HepG2 (cell line): ENCODE measurements around the gene CMPK2. TPM values are rescaled to one million over a fixed set of nuclear protein-coding genes. Genes with fewer than 3 reads are reported as not detected.

ENCODE experiments used
- ATAC-seq: fragments of 200-7000 bp; cut with Tn5 transposase; 3 replicates; pipeline ENCODE4 v1.9.1; 2020; ENCODE audit warnings: mild to moderate bottlenecking, moderate library complexity
- BruUV-seq: library from RNA; stranded (reverse); fragments of 400-500 nt; replicated peaks from 2 replicates; lab custom pipeline; 2021; lab: Mats Ljungman, UMichigan
- CTCF ChIA-PET: fragments of 300-600 bp; formaldehyde crosslinking; extraction: SDS; loops from one replicate; lab custom pipeline; 2021; ENCODE audit warnings: low total read pairs, inconsistent platforms, low intra/inter-chr PET ratio; lab: Yijun Ruan, JAX
- POLR2A ChIA-PET: fragments of 350-600 bp; sonication (Branson Sonifier 250); formaldehyde crosslinking; loops from one replicate; lab custom pipeline; 2020; ENCODE audit warnings: antibody characterized with exemption, inconsistent platforms; lab: Yijun Ruan, JAX
- DNase-seq: peaks from one replicate; pipeline ENCODE4 v3.0.0-alpha.2; 2015; ENCODE audit warnings: low spot score
- FAIRE-seq: peaks from 3 replicates; lab custom pipeline; 2011; peaks lifted over from hg19 to GRCh38; lab: Jason Lieb, UNC
- H2AFZ ChIP-seq: one replicate; pipeline ENCODE4 v1.6.1; 2011; ENCODE audit warnings: low read length, inconsistent platforms
- H3K27ac ChIP-seq: fragments of 300-600 bp; 3 replicates; pipeline ENCODE4 v1.8.0; 2011; ENCODE audit warnings: mixed run types, mild to moderate bottlenecking, mixed read lengths, low read length, inconsistent platforms; ENCODE audit not compliant: insufficient read depth; ENCODE audit errors: extremely low read length
- H3K27me3 ChIP-seq, 2 experiments: fragments of 200-600 bp in 1 of 2; 2 replicates in 1 of 2; 3 replicates in 1 of 2; pipeline versions ENCODE4 v1.6.0 to v1.8.0; 2011; ENCODE audit warnings: low read length in 2 of 2, mild to moderate bottlenecking in 2 of 2, moderate library complexity in 2 of 2, inconsistent platforms in 1 of 2; ENCODE audit not compliant: insufficient read depth in 2 of 2, control insufficient read depth in 1 of 2
- H3K36me3 ChIP-seq, 2 experiments: fragments of 200-600 bp in 1 of 2; replicated peaks in 1 of 2; 2 replicates in 1 of 2; 3 replicates in 1 of 2; pipeline versions ENCODE4 v1.5.1 to v1.8.0; 2011; ENCODE audit warnings: low read length in 2 of 2, inconsistent platforms in 1 of 2; ENCODE audit not compliant: insufficient read depth in 2 of 2, control insufficient read depth in 1 of 2
- H3K4me1 ChIP-seq: 2 replicates; pipeline ENCODE4 v1.5.1; 2012; ENCODE audit warnings: low read length, inconsistent platforms; ENCODE audit not compliant: insufficient read depth
- H3K4me2 ChIP-seq: 2 replicates; pipeline ENCODE4 v1.6.0; 2011; ENCODE audit warnings: low read depth, low read length, inconsistent platforms
- H3K4me3 ChIP-seq, 3 experiments: fragments of 200-600 bp in 1 of 3; sonication (generic), shearing (Covaris generic) in 1 of 3; replicated peaks in 1 of 3; 2 replicates each; pipeline ENCODE4 v1.5.1; 2011 to 2016; ENCODE audit warnings: low read length in 3 of 3, inconsistent platforms in 2 of 3, low read depth in 2 of 3, mild to moderate bottlenecking in 2 of 3, control low read depth in 1 of 3, mixed read lengths in 1 of 3; ENCODE audit not compliant: insufficient read depth in 1 of 3
- H3K79me2 ChIP-seq: one replicate; pipeline ENCODE4 v1.6.1; 2011; ENCODE audit warnings: low read length, inconsistent platforms; ENCODE audit not compliant: insufficient read depth
- H3K9ac ChIP-seq: 2 replicates; pipeline ENCODE4 v1.6.0; 2011; ENCODE audit warnings: mild to moderate bottlenecking, low read depth, low read length, inconsistent platforms; ENCODE audit not compliant: insufficient read depth
- H3K9me3 ChIP-seq: 2 replicates; pipeline ENCODE4 v1.5.1; 2012; ENCODE audit warnings: mild to moderate bottlenecking, low read length
- H4K20me1 ChIP-seq: 2 replicates; pipeline ENCODE4 v1.6.0; 2011; ENCODE audit warnings: inconsistent platforms, mild to moderate bottlenecking, low read length, moderate library complexity; ENCODE audit not compliant: insufficient read depth
- FOXC1 ChIP-seq: sonication (generic); formaldehyde crosslinking; IDR thresholded peaks from 2 replicates; pipeline ENCODE4 v1.8.0; 2022; ENCODE audit warnings: mild to moderate bottlenecking, missing genetic modification reagents, borderline replicate concordance
- IKZF1 ChIP-seq: fragments of 450-650 bp; IDR thresholded peaks from 2 replicates; pipeline ENCODE4 v1.7.1; 2016
- KLF13 ChIP-seq: sonication (generic); formaldehyde crosslinking; IDR thresholded peaks from 2 replicates; pipeline ENCODE4 v1.4.0; 2020; ENCODE audit warnings: mild to moderate bottlenecking, missing genetic modification reagents
- MAF1 ChIP-seq: sonication (generic); formaldehyde crosslinking; IDR thresholded peaks from 2 replicates; pipeline ENCODE4 v1.5.0; 2020; ENCODE audit warnings: missing genetic modification reagents, borderline replicate concordance
- POGZ ChIP-seq: sonication (generic); formaldehyde crosslinking; IDR thresholded peaks from 2 replicates; pipeline ENCODE4 v1.4.0; 2020; ENCODE audit warnings: mild to moderate bottlenecking, missing genetic modification reagents
- PRPF4 ChIP-seq: fragments of 200-400 bp; formaldehyde crosslinking; IDR thresholded peaks from 2 replicates; pipeline ENCODE4 v1.6.1; 2016; ENCODE audit warnings: low read length, low read depth; ENCODE audit not compliant: poor library complexity, severe bottlenecking
- SMAD9 ChIP-seq: sonication (generic); formaldehyde crosslinking; IDR thresholded peaks from 2 replicates; pipeline ENCODE4 v1.5.1; 2020; ENCODE audit warnings: mild to moderate bottlenecking, missing genetic modification reagents
- ZFP90 ChIP-seq: sonication (generic); formaldehyde crosslinking; IDR thresholded peaks from 2 replicates; pipeline ENCODE4 v1.8.0; 2022; ENCODE audit warnings: missing genetic modification reagents, mild to moderate bottlenecking, inconsistent platforms, borderline replicate concordance
- ZNF207 ChIP-seq: fragments of 450-650 bp; IDR thresholded peaks from 2 replicates; pipeline ENCODE4 v1.6.1; 2016; ENCODE audit warnings: antibody characterized with exemption, borderline replicate concordance
- ZNF225 ChIP-seq: sonication (generic); formaldehyde crosslinking; IDR thresholded peaks from 2 replicates; pipeline ENCODE4 v1.4.0; 2020; ENCODE audit warnings: mild to moderate bottlenecking, missing genetic modification reagents
- ZNF605 ChIP-seq: sonication (generic); formaldehyde crosslinking; IDR thresholded peaks from 2 replicates; pipeline ENCODE4 v1.8.0; 2022; ENCODE audit warnings: mild to moderate bottlenecking, missing genetic modification reagents
- ZNF746 ChIP-seq: sonication (generic); formaldehyde crosslinking; IDR thresholded peaks from 2 replicates; pipeline ENCODE4 v1.8.0; 2022; ENCODE audit warnings: mild to moderate bottlenecking, missing genetic modification reagents
- ZNF776 ChIP-seq: sonication (generic); formaldehyde crosslinking; IDR thresholded peaks from 2 replicates; pipeline ENCODE4 v1.4.0; 2020; ENCODE audit warnings: mild to moderate bottlenecking, missing genetic modification reagents
- ZNF841 ChIP-seq: sonication (generic); formaldehyde crosslinking; IDR thresholded peaks from 2 replicates; pipeline ENCODE4 v1.8.1; 2023; ENCODE audit warnings: missing genetic modification reagents, borderline replicate concordance
- WGBS: methylation state at CpG from one replicate; pipeline ENCODE4 v1.1.6; 2017; ENCODE audit warnings: low lambda C conversion rate; 5-methylcytosine and 5-hydroxymethylcytosine counted together
- in situ Hi-C: cut with HindIII; loops from 2 replicates; pipeline ENCODE4 v1.10.0; 2017; ENCODE audit warnings: low pct_unique_long_range_greater_than_20kb; ENCODE audit not compliant: extremely low pct_ligation_motif_present
- intact Hi-C: fragments of 100-400 bp; cut with micrococcal nuclease; formaldehyde crosslinking; loops from one replicate; pipeline ENCODE4 v1.10.0; 2022; ENCODE audit not compliant: unreplicated experiment
- polyA plus RNA-seq, 8 experiments: library from polyadenylated mRNA; depleted of rRNA in 3 of 8; stranded (reverse) in 7 of 8; unstranded in 1 of 8; fragments of >200 nt; fragmentation: Illumina TruSeq in 4 of 8; extraction: Trizol in 4 of 8; gene quantifications; 2 replicates each; pipeline versions ENCODE4 v1.2.1 to v1.2.3, GENCODE V29; 2011 to 2016; ENCODE audit warnings: low read depth in 4 of 8, missing spikeins in 1 of 8, mixed read lengths in 1 of 8; ENCODE audit not compliant: insufficient read depth in 1 of 8
- total RNA-seq, 5 experiments: library from RNA; depleted of rRNA; stranded (reverse); fragments of >200 nt; fragmentation: Illumina TruSeq; extraction: Trizol; gene quantifications; 2 replicates each; pipeline ENCODE4 v1.2.3, GENCODE V29; 2016; ENCODE audit warnings: low read depth in 1 of 5
- TF ChIP-seq, protein P1 (sequence below), 2 experiments: fragments of 450-650 bp in 1 of 2; sonication (generic) in 1 of 2; formaldehyde crosslinking; IDR thresholded peaks; 2 replicates each; pipeline versions ENCODE4 v1.5.0 to v1.8.0; 2020 to 2022; ENCODE audit warnings: mild to moderate bottlenecking in 1 of 2, missing genetic modification reagents in 1 of 2
- TF ChIP-seq, protein P2 (sequence below): sonication (generic); formaldehyde crosslinking; IDR thresholded peaks from 2 replicates; pipeline ENCODE4 v1.4.0; 2020; ENCODE audit warnings: missing genetic modification reagents

Gene CMPK2
- total and polyA plus RNA-seq, 2 of the 13 experiments (the other 11 are each of a cell fraction or from before 2014, with no cell fraction given) = 0.04 to 1.0 TPM

DNA sequence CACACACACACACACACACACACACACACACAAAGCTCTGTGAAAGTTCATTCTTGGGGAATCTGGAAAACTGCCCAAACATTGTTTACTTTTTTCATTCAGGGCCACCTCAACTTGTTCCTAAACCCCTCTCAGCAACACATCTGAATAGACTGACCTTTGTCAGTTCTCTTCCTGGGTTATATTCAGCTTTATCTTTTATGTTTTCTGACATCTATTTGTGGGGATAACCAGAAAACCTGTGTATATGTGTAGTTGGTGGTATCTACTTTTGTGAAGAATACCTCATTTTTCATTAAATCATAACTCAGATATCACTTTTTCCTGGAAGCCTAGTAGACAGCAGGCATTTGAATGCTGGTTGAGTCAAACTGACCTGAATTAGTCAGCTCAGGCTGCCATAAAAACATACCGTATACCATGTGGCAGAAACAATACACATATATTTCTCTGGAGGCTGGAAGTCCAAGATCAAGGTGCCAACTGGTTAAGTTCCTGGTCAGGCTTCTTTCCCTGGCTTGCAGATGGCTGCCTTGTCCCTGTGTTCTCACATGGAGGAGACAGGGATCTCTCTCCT, 40.5 kb upstream of the CMPK2 start:
- H3K4me2 ChIP-seq = no peak overlapping the region
- ChIA-PET POLR2A (no interaction called here), CTCF (no interaction called here)
- no peak for DNase-seq
- ATAC-seq = no peak
- H3K9me3 ChIP-seq = no peaks in the 10 kb centered on the region
- no peaks in the 10 kb centered on the region for H4K20me1 ChIP-seq
- no peak overlapping the region for H2AFZ ChIP-seq
- no peaks in the 10 kb centered on the region for H3K79me2 ChIP-seq
- H3K9ac ChIP-seq = no peak overlapping the region
- no peaks in the 10 kb centered on the region for H3K36me3 ChIP-seq
- no TSS peak for BruUV-seq
- in situ Hi-C loops = no loop called here
- intact Hi-C loops = no loop called here
- FAIRE-seq = no peak
- peaks cover 0 to 42% of the 10 kb centered on the region in 2 experiments; a peak in 2 of 5 replicates for H3K27me3 ChIP-seq
- WGBS = 52% methylated on average over 1 of the region's 1 CpG
- no peak overlapping the region for H3K4me3 ChIP-seq
- no peaks in the 10 kb centered on the region for H3K4me1 ChIP-seq
- no peak overlapping the region for H3K27ac ChIP-seq
- TF ChIP-seq ZNF605 (CRISPR knock-in tag) (no peak), IKZF1 (no peak), ZNF776 (CRISPR knock-in tag) (no peak), ZNF225 (CRISPR knock-in tag) (no peak), POGZ (CRISPR knock-in tag) (no peak), KLF13 (CRISPR knock-in tag) (no peak), PRPF4 (no peak), ZNF207 (no peak), ZFP90 (CRISPR knock-in tag) (no peak), ZNF746 (CRISPR knock-in tag) (no peak), SMAD9 (CRISPR knock-in tag) (no peak), FOXC1 (no peak), MAF1 (CRISPR knock-in tag) (no peak), ZNF841 (CRISPR knock-in tag) (no peak)
- TF ChIP-seq, protein P1, sequence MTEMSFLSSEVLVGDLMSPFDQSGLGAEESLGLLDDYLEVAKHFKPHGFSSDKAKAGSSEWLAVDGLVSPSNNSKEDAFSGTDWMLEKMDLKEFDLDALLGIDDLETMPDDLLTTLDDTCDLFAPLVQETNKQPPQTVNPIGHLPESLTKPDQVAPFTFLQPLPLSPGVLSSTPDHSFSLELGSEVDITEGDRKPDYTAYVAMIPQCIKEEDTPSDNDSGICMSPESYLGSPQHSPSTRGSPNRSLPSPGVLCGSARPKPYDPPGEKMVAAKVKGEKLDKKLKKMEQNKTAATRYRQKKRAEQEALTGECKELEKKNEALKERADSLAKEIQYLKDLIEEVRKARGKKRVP (CRISPR knock-in tag; IDR thresholded peaks at IDR 0.05) = no peak
- TF ChIP-seq, protein P2, sequence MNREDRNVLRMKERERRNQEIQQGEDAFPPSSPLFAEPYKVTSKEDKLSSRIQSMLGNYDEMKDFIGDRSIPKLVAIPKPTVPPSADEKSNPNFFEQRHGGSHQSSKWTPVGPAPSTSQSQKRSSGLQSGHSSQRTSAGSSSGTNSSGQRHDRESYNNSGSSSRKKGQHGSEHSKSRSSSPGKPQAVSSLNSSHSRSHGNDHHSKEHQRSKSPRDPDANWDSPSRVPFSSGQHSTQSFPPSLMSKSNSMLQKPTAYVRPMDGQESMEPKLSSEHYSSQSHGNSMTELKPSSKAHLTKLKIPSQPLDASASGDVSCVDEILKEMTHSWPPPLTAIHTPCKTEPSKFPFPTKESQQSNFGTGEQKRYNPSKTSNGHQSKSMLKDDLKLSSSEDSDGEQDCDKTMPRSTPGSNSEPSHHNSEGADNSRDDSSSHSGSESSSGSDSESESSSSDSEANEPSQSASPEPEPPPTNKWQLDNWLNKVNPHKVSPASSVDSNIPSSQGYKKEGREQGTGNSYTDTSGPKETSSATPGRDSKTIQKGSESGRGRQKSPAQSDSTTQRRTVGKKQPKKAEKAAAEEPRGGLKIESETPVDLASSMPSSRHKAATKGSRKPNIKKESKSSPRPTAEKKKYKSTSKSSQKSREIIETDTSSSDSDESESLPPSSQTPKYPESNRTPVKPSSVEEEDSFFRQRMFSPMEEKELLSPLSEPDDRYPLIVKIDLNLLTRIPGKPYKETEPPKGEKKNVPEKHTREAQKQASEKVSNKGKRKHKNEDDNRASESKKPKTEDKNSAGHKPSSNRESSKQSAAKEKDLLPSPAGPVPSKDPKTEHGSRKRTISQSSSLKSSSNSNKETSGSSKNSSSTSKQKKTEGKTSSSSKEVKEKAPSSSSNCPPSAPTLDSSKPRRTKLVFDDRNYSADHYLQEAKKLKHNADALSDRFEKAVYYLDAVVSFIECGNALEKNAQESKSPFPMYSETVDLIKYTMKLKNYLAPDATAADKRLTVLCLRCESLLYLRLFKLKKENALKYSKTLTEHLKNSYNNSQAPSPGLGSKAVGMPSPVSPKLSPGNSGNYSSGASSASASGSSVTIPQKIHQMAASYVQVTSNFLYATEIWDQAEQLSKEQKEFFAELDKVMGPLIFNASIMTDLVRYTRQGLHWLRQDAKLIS (CRISPR knock-in tag) = no peak
